NCI-H2196 treated with DMSO at 0.1 percent for 48 hours (cell line): ENCODE results near the gene KLHL22.
"Not testable (repeated sequence)": the region's sequence is repeated elsewhere in the genome, so short reads cannot be mapped to it uniquely, and the experiment has no call there.

Experiments used
- DNase-seq: peaks from one replicate; lab custom pipeline; 2025; ENCODE audit not compliant: unreplicated experiment; lab: John Stamatoyannopoulos, UW

The KLHL22 gene

DNA sequence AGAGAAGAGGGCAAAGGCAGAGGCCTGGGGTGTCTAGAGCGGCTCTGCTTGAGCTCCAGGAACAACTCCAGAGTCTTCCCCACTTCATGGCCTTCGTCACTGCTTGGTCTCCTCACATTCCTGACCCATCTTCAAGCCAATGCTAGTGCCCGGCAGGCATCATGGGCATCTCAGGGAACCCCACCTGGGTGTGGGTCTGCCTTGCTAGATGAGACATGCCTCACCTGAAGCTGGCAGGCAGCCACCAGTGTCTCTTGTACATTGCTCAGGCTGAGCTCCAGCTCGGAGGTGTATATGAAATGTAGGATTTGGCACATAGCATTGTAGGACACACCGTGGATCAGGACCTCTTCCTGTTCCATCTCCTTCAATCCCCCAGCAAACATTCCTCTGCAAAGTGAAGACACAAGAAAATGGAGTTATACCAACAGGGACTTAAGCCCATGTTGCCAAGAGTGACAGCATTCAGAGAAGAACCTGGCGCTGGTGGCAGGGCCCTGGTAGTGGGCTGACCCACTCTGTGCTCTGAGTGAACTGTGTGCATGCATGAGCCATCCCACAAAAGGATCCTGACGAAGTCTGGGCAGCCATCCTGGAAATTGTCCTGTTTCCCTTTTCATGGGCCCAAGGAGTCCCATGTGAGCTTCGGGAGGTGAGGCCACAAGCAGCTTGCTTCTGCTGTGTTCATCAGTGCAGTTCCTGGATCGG, 24.3 kb downstream of the KLHL22 start:
- no peak for DNase-seq

DNA sequence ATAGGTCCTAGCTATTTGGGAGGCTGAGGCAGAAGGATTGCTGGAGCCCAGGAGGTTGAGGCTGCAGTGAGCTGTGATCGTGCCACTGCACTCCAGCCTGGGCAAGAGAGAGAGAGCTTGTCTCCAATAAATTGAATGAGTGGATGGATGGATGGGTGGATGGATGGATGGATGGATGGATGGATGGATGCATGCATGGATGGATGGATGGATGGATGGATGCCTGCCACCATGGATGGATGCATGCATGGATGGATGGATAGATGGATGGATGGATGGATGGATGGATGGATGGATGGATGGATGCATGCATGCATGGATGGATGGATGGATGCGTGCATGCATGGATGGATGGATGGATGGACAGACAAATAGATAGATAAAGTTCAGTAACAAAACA, 25.1 kb downstream of the KLHL22 start:
- not testable (repeated sequence) for DNase-seq

DNA sequence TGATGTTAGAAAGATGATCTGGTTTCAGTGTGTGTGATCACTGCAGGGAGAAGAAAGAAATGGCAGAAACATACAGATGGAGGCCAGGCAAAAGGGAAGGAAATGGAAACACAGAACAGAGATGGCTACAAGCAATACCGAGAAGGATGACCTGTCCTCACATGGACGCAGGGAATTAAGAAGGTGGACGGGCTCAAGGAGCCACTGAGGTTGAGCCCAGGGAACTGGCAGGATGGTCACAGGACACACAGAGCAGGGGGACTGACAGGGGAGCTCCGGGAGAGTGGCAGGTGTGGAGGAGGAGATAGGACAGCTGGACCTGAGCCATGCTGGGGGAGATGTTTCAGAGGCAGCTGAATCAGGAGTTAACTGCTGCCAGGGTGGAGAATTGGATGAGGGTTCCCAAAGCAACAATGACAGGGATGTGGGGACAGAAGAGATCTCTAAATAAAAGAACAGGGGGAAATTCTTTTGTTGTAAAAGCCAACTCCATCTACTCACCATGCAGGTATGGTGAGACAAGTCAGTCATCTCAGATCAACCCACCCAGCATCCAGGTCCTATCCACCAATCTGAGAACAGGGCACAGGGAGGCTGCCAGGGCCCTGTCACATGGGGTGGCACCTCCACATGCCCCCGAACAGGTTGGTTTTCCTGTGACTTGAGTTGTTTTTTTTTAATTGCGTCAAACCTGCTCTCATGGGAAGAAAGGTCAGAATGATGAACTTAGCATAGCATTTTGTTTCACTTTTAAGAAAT, 26.3 kb downstream of the KLHL22 start:
- no peak for DNase-seq

DNA sequence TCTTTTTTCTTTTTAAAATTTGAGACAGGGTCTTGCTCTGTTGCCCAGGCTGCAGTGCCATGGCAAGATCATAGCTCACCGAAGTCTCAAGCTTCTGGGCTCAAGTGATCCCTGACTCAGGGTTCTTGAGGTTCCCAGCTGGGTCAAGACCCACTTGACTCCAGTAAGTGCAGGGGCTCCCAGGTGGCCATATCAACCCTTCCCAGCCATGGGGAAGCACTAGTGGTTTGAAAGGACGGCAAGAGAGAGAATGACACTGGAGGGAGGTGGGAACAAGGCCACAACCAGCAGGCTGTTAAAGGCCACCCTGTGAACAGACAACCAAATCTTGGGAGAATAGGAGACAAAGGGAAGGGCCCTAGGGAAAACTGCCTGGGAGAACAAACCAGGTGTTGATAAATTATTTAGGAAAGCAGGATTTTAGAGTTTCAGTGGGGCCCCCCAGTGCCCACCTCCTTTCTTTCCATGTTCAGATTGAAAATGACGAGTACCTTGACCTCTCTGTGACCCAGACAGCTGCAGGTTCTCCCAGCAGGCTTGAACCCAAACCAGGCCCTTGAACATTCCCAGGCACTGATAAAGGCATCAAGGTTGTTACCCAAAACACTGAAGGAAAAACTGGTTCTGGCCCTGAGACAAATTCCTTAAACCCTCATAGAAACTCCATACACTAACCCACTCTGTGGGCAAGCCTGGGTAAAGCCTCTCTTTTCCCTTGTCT, 28.8 kb downstream of the KLHL22 start:
- no peak for DNase-seq

DNA sequence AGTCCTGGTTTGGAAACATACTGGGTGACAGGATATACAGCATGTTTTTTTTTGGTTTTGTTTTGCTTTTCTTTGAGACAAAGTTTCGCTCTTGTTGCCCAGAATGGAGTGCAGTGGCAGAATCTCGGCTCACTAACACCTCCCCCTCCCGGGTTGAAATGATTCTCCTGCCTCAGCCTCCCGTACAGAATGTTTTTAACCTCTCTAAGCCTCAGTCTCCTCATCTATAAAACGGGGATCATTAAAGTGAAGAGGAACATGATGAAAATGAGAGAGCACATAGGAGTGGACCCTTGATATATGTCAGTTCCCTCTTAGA, 29.9 kb downstream of the KLHL22 start:
- DNase-seq = no peak

DNA sequence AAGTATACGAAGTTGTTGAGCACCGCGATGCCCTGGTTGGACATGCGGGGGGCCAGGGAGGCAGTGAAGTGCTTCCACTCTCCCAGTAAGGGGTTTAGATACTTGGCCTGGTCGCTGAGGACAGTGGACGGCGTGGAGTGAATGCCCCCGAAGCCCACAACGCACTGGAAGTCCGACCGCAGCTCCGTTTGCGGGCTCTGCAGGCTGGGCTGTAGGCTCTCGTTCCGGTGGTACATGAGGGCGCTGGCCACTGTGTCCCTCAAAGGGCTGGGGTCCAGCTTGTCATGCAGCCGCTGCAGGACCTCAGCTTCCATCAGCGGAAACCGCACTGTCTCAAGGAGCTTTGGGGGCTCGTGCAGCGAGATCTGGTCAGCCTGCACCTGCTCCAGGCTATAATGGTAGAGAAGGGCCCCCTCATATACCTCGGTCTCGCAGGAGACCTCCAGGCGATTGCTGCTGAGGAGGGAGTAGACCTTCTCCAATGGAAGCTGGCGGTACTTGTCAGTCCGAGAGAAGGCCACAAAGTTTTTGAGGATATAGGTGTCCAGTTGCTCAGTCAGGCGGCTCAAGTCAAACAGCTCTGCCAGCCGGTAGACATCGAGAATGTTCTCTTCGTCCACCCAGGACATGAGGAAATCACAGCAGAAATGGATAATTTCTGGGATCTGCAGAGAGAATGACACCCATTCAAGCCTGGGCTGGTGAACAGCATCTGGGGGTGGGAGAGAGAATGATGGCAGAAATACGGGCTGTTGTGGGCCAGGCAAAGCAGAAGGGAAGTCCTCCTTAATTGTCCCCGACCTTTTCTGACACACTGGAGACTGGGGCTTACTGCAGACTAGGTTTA, 30.5 kb downstream of the KLHL22 start:
- DNase-seq = no peak

DNA sequence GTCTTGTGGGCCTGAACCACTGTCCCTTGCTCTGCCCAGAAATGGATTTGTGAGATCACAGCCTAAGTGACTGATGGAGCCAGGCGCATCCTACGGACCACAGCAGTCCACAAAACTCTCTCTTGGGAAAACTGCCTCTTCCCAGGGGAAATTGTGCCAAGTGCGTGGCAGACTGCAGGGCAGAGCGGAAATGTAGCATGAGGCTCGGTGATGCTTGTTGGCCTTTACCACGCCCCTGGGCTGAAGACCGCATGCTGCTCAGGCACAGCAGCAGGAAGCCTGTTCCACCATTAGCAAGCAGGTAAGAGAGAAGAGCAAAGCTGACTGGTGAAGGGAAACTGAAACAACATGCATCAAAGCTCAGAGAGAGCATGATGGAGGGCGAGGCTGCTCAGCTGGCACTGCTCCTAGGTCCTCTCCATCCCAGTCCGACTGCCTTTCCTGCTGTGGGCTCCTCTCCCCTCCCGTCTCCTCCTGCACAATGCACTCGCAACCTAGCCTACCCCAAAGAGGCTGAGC, 31.4 kb downstream of the KLHL22 start:
- no peak for DNase-seq

DNA sequence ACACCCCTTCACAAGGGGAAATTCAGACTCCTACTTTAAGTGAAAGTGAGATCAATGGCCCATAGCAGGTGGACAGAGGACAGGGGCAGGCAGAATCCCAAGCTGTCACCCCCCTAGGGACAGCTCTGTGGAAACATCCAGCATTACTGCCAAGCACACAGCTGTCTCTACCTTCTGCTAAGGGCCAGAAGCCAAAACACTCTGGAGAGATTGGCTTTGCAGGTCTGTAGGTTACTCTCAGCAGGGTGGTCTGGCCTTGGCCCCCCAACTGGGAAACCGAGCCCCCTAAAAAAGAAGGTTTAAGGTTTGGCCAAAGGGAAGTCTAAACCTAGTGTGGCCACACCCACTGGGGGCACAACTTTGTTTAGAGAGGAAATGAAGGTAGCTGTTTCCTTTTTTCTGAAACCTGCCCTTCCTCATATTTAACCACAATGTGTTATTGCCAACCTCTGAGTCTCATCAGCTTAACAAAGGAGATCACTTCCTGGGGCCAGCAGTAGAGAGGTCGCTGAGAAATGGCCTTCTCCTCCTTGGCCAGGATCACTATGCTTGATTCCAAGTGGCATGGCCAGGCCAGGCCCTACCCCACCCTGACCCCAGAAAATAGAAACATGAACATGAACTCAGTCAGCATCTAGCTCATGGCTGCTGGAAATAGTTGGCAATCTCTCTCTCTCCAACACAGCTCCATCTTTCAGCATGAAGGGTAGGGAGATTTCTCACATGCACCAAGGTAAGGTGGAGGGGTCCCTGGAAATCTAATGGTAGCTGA, 32.1 kb downstream of the KLHL22 start:
- DNase-seq = no peak

DNA sequence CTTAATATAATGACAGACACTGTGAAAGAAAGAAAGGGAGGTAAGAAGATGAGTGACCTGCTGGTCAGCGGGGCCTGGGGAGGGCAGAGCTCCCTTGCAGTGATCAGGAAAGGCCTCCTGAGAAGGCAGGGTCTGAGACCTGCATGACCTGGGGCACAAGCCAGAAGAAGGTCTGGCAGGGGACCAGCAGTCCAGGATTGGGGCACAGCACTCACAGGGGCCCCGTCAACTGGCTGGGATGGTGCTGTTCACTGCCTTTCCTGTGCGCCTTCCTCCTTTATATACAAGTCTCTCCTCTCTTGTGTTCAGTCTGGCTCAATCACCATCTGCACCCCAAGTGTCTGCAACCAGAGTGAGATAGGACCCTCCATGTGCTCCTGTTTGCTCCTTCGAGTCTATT, 35.7 kb downstream of the KLHL22 start:
- no peak for DNase-seq

DNA sequence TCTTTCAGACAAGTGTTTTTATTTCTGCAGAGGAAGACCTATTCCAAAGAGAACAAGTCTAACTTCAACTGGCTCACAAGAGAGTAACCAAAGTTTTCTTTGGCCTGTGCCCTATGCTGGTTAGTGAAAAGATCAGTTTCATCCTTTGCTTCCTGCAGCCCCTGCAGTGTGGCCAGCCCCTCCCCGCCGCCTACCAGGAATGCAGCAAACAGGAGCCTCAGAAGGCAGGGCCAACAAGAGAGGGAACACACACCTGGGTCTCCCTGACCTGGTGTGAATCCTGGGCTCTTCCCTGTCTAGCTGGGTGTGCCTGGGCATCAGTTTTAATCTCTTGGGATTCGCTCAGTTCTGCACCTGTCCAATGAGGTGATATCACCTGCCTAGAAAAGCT, 36.4 kb downstream of the KLHL22 start:
- DNase-seq = no peak

DNA sequence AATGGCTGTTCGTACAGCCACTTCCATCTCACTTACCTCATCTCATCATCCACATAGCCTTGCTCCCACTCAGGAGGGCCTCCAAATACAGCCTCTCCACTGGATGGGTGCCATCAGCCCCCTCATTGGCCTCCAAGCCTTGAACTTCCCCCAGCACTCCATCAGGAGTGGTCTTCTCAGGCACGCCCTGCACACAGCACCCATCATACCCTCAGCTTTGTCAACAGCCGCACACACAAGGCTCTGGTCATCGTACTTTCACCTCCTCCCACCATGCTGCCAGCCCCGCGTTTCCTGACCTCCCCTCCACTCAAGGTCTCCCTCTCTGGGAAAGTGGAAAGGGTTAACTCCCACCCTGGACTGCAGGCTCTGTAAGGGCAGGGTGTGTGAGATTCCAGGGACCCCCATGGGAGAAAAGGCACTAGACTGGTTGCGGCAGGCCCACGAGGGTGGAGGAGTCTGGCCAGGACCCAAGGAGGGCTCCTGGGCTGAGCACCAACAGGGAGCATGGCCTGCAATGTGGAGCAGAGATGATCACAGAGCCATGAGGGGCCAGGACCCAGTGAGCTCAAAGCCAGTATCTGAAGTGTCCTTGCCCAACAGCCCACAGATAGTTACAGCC, 37.0 kb downstream of the KLHL22 start:
- no peak for DNase-seq

DNA sequence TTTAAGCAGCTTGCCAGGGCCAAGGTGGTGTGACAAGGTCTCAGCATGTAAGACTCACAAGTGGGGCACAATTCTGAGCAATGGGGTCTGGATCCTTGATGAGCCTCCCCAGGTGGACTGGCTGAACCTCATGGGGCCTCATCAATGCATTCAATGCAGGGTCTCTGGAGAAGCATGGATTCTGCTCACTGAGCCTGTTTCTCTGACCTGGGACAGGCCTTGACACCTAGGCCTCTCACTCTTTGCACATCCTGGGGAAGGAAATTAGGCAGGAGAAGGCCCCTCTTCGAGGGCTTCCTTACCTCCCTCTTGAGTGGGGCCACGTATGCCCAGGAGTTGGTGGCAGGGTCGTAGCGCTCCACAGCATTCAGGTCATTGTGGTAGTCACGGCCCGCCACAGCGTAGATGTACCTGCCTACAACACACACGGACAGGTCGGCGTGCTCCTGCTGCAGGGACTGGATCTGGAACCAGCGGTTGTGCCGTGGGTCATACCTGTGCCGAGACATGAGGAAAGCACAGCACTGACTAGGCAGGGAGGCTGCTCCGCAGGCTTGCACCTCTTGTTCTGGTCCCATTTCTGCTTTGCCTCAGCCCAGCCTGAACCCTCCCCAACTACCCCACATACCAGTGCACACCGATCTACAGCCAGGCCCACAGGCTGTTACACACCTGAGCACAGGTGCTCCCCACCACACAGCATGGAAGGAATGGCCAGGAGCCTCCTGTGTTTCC, 37.9 kb downstream of the KLHL22 start:
- DNase-seq = no peak

DNA sequence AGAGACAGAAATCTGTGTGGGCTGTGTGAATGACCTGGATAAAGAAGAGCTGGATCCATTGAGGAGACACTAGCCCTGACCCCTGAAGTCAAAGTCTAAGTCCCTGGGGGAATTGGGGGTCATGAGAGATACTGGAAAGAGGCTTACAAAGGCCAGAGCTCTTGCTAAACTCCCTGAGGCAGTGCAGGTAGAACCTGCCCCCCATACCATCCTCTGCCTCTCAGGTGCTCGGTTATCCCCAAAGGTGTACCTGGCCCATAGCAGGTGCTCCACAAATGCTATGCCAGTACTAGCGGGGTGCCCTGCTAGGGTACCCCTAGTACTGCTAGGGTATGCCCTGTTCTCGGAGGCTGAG, 38.9 kb downstream of the KLHL22 start:
- no peak for DNase-seq

DNA sequence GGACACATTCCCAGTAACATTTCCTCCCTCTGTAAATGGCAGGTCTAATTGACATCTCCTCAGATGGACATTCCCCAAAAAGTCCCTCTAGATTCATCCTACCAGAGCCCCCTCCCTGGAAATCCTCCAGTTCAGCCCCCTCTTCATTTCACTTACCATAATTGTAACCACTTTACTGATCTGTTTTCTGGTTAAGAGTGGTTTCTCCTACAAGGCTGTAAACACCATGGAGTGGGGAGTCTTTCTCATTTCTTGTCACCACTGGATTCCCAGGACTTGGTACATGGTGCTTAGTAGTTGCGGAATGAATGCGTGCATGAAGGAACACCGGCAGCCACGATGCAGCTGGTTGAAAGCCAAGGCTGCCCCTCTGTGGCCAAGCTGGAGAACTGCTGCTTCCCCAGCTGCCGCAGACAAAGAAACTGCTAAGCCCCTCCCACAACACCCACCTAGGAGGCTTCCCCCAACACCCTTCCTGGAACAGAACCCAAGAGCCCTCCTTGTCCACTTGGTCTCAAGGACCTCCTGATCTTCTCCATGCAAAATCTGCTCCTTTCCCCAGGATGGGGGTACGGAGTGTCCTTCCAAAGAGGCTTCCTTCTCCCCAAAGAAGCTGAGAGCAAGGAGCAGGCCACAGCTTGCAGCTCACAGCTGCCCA, 39.4 kb downstream of the KLHL22 start:
- peak; percentile 31 for DNase-seq

DNA sequence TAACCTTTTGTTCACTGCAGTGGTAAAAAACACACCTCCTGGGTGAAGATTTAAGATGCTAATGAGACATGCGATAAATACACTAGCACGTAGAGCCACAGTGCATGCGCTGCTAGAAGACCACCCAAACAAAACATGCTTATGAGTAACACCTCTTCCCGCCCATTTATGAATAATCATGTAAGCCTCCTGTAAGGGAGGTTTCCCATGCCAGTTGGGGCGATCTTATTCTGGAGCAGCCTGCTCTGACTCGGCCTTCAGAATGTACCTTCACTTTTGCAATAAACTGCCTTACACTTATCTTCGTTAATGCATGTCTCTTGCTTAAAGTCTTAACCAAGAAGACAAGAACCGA, 39.9 kb downstream of the KLHL22 start:
- no peak for DNase-seq

DNA sequence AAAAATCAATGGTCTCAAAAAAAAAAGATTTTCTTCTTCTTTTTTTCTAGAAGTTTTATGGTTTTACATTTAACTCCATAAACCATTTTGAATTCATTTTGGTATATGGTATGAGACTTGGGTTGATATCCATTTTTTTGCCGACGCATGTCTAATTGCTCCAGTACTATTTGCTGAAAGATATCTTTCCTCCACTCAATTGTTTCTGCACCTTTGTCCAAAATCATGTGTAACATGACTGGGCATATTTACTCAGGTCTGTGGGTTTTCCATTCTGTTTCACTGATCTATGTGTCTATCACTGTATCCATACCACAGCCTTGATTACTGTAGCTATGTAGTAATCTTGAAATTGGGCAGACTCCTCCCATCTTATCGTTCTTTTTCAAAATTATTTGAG, 42.4 kb downstream of the KLHL22 start:
- DNase-seq = no peak

DNA sequence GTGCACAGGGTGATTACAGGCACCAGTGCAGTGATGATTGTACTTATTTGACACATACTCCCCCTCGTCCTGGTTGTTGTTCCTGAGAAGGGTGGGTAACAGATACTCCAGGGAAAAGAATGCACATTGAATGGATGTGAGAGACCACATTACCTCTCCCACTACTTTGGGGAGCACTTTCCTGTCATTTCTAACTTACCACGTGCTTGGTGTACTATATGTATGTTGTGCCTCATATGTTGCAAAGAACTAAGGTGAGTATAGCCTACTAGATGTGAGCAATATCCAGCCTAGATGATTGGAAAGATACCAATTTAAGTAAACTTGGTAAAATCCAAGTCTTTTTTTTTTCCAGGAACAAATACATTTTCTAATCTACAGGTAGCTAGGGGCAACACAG, 43.7 kb downstream of the KLHL22 start:
- no peak for DNase-seq

DNA sequence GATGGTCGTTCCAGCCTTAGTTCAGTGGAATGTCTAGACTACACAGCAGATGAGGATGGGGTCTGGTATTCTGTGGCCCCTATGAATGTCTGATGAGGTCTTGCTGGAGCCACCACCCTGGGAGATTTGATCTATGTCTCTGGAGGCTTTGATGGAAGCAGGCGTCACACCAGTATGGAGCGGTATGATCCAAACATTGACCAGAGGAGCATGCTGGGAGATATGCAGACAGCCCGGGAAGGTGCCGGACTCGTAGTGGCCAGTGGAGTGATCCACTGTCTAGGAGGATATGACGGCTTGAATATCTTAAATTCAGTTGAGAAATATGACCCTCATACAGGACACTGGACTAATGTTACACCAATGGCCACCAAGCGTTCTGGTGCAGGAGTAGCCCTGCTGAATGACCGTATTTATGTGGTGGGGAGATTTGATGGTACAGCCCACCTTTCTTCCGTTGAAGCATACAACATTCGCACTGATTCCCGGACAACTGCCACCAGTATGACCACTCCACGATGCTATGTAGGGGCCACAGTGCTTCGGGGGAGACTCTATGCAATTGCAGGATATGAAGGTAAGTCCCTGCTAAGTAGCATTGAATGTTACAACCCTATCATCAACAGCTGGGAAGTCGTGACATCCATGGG, 44.3 kb downstream of the KLHL22 start:
- DNase-seq = not testable (repeated sequence)

DNA sequence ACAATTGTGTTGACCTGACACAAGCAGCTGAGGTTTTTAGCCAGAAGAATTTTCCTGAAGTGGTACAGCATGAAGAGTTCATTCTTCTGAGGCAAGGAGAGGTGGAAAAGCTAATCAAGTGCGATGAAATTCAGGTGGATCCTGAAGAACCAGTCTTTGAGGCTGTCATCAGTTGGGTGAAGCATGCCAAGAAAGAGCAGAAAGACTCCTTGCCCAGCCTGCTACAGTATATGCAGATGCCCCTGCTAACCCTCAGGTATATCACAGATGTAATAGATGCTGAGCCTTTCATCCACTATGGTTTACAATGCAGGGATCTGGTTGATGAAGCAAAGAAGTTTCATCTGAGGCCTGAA, 45.1 kb downstream of the KLHL22 start:
- no peak for DNase-seq
